K562 (cell line): ENCODE results near the gene OR2Y1. TPM values are rescaled to one million over a fixed set of nuclear protein-coding genes. Genes with fewer than 3 reads are reported as not detected.

Experiments
- ATAC-seq: fragments of 200-7000 bp; cut with Tn5 transposase; 3 replicates; pipeline ENCODE4 v1.9.1; 2020; ENCODE audit warnings: moderate library complexity
- BruUV-seq: library from RNA; stranded (reverse); fragments of 400-500 nt; replicated peaks from 2 replicates; lab custom pipeline; 2021; lab: Mats Ljungman, UMichigan
- CTCF ChIA-PET: fragments of 300-600 bp; formaldehyde crosslinking; extraction: SDS; loops from one replicate; lab custom pipeline; 2021; ENCODE audit warnings: low intra/inter-chr PET ratio; lab: Yijun Ruan, JAX
- POLR2A ChIA-PET: fragments of 300-600, 350-650 bp; sonication (Branson Sonifier 250); formaldehyde crosslinking; extraction: SDS; loops from one replicate; lab custom pipeline; 2021; ENCODE audit warnings: antibody characterized with exemption, inconsistent platforms; lab: Yijun Ruan, JAX
- DNase-seq, 4 experiments: peaks; one replicate each; pipeline versions ENCODE4 v3.0.0 to v3.0.0-alpha.2; 2011 to 2018; ENCODE audit warnings: low spot score in 3 of 4, mixed read lengths in 3 of 4; ENCODE audit errors: extremely low read depth in 1 of 4
- FAIRE-seq: peaks from 2 replicates; lab custom pipeline; 2011; peaks lifted over from hg19 to GRCh38; lab: Jason Lieb, UNC
- H2AFZ ChIP-seq: 2 replicates; pipeline ENCODE4 v1.6.0; 2011; ENCODE audit warnings: low read depth, low read length, control low read depth, inconsistent platforms
- H3K27ac ChIP-seq: fragments of 200-600 bp; 3 replicates; pipeline ENCODE4 v1.8.0; 2011; ENCODE audit warnings: low read depth, mild to moderate bottlenecking, control low read depth, inconsistent platforms, low read length, moderate library complexity, mixed read lengths; ENCODE audit errors: extremely low read depth
- H3K27me3 ChIP-seq, 2 experiments: fragments of 300-600 bp in 1 of 2; 2 replicates in 1 of 2; 3 replicates in 1 of 2; pipeline versions ENCODE4 v1.6.0 to v1.8.0; 2011; ENCODE audit warnings: inconsistent platforms in 2 of 2, low read length in 2 of 2, mild to moderate bottlenecking in 1 of 2, mixed read lengths in 1 of 2, moderate library complexity in 1 of 2; ENCODE audit not compliant: control insufficient read depth in 2 of 2, insufficient read depth in 2 of 2
- H3K36me3 ChIP-seq: fragments of 300-600 bp; 3 replicates; pipeline ENCODE4 v1.8.0; 2011; ENCODE audit warnings: mild to moderate bottlenecking, low read length, inconsistent platforms; ENCODE audit not compliant: control insufficient read depth, insufficient read depth
- H3K4me1 ChIP-seq, 2 experiments: fragments of 200-600 bp in 1 of 2; replicated peaks in 1 of 2; 2 replicates in 1 of 2; 3 replicates in 1 of 2; pipeline versions ENCODE4 v1.5.1 to v1.8.0; 2011; ENCODE audit warnings: inconsistent platforms in 2 of 2, low read length in 2 of 2, mild to moderate bottlenecking in 1 of 2, mixed read lengths in 1 of 2, moderate library complexity in 1 of 2; ENCODE audit not compliant: control insufficient read depth in 2 of 2, insufficient read depth in 2 of 2
- H3K4me2 ChIP-seq: 2 replicates; pipeline ENCODE4 v1.6.1; 2011; ENCODE audit warnings: low read length, control low read depth, inconsistent platforms, mixed read lengths; ENCODE audit not compliant: insufficient read depth
- H3K4me3 ChIP-seq: fragments of 200-600 bp; sonication (generic), shearing (Covaris generic); 2 replicates; pipeline ENCODE4 v1.5.1; 2016; ENCODE audit warnings: control low read depth, inconsistent platforms
- H3K79me2 ChIP-seq: fragments of 200-600 bp; 3 replicates; pipeline ENCODE4 v1.8.0; 2011; ENCODE audit warnings: low read length, inconsistent platforms; ENCODE audit not compliant: control insufficient read depth, insufficient read depth
- H3K9ac ChIP-seq, 2 experiments: 2 replicates each; pipeline versions ENCODE4 v1.6.0 to v1.6.1; 2011; ENCODE audit warnings: low read depth in 2 of 2, low read length in 2 of 2, control low read depth in 1 of 2, inconsistent platforms in 1 of 2, mild to moderate bottlenecking in 1 of 2, mixed read lengths in 1 of 2; ENCODE audit not compliant: insufficient read depth in 1 of 2
- H3K9me1 ChIP-seq: one replicate; pipeline ENCODE4 v1.6.0; 2011; ENCODE audit warnings: inconsistent platforms, mild to moderate bottlenecking, low read length, moderate library complexity; ENCODE audit not compliant: control insufficient read depth, insufficient read depth
- H3K9me3 ChIP-seq: replicated peaks from 2 replicates; pipeline ENCODE4 v1.5.1; 2011; ENCODE audit warnings: low read depth, low read length, inconsistent platforms; ENCODE audit not compliant: control insufficient read depth, insufficient read depth
- H4K20me1 ChIP-seq: replicated peaks from 2 replicates; pipeline ENCODE4 v1.6.1; 2011; ENCODE audit warnings: low read length, inconsistent platforms, mixed read lengths; ENCODE audit not compliant: control insufficient read depth, insufficient read depth
- ARHGAP35 ChIP-seq: fragments of 450-650 bp; IDR thresholded peaks from 2 replicates; pipeline ENCODE4 v1.6.1; 2018; ENCODE audit not compliant: partially characterized antibody
- BRCA1 ChIP-seq, 2 experiments: fragments of 450-650 bp in 1 of 2; sonication (generic) in 1 of 2; formaldehyde crosslinking in 1 of 2; IDR thresholded peaks; 2 replicates each; pipeline versions ENCODE4 v1.5.0 to v1.6.1; 2017 to 2020; ENCODE audit warnings: mild to moderate bottlenecking in 1 of 2, missing genetic modification reagents in 1 of 2
- CC2D1A ChIP-seq: fragments of 450-650 bp; IDR thresholded peaks from 2 replicates; pipeline ENCODE4 v1.6.1; 2017; ENCODE audit warnings: mild to moderate bottlenecking
- E2F1 ChIP-seq: sonication (generic); formaldehyde crosslinking; IDR thresholded peaks from 2 replicates; pipeline ENCODE4 v1.8.1; 2023; ENCODE audit warnings: mild to moderate bottlenecking, missing genetic modification reagents, moderate library complexity
- GATA2 ChIP-seq: sonication (generic); formaldehyde crosslinking; IDR thresholded peaks from 2 replicates; pipeline ENCODE4 v1.4.0; 2020; ENCODE audit warnings: mild to moderate bottlenecking, missing genetic modification reagents
- HDAC6 ChIP-seq: IDR thresholded peaks from 2 replicates; pipeline ENCODE4 v1.6.1; 2012; ENCODE audit warnings: low read depth, mild to moderate bottlenecking, control low read depth, inconsistent platforms, low read length, moderate library complexity
- HMG20B ChIP-seq: fragments of 250-450 bp; sonication (Bioruptor Pico); IDR thresholded peaks from 2 replicates; pipeline ENCODE4 v1.5.0; 2021; ENCODE audit warnings: mild to moderate bottlenecking
- MYNN ChIP-seq, 2 experiments: sonication (generic); formaldehyde crosslinking in 1 of 2; IDR thresholded peaks; 2 replicates each; pipeline versions ENCODE4 v1.5.0 to v1.6.1; 2016 to 2020; ENCODE audit warnings: antibody characterized with exemption in 1 of 2, missing genetic modification reagents in 1 of 2
- NFATC3 ChIP-seq: fragments of 450-650 bp; IDR thresholded peaks from 2 replicates; pipeline ENCODE4 v1.6.1; 2017; ENCODE audit warnings: mild to moderate bottlenecking
- NFYB ChIP-seq: IDR thresholded peaks from 2 replicates; pipeline ENCODE4 v1.6.1; 2011; ENCODE audit warnings: mild to moderate bottlenecking, moderate library complexity; ENCODE audit not compliant: insufficient read length; ENCODE audit errors: extremely low read depth
- POLR2G ChIP-seq: fragments of 200-400 bp; formaldehyde crosslinking; IDR thresholded peaks from 2 replicates; pipeline ENCODE4 v1.6.1; 2017; ENCODE audit warnings: low read depth, mild to moderate bottlenecking, antibody characterized with exemption, low read length, moderate library complexity
- PURB ChIP-seq: sonication (generic); formaldehyde crosslinking; IDR thresholded peaks from 2 replicates; pipeline ENCODE4 v1.9.0; 2021; ENCODE audit warnings: low read depth, mild to moderate bottlenecking, missing genetic modification reagents
- TRIM28 ChIP-seq: fragments of 450-650 bp; IDR thresholded peaks from 2 replicates; pipeline ENCODE4 v1.6.1; 2017
- ZFP36 ChIP-seq: fragments of 150-350 bp; IDR thresholded peaks from 2 replicates; pipeline ENCODE4 v1.6.1; 2018; ENCODE audit warnings: low read length, low read depth; ENCODE audit not compliant: partially characterized antibody
- ZSCAN29 ChIP-seq: fragments of 450-650 bp; IDR thresholded peaks from 2 replicates; pipeline ENCODE4 v1.6.1; 2017
- WGBS: fragments of 100-300 bp; shearing (Covaris generic); methylation state at CpG from one replicate; pipeline ENCODE4 v1.1.6; 2016; ENCODE audit warnings: low coverage, mixed read lengths; ENCODE audit not compliant: insufficient coverage; ENCODE audit errors: missing lambda C conversion rate; 5-methylcytosine and 5-hydroxymethylcytosine counted together
- in situ Hi-C: fragments of 300-500 bp; cut with MboI; formaldehyde crosslinking; loops from 4 replicates; pipeline ENCODE4 v1.15.0; 2018; ENCODE audit warnings: inconsistent platforms, mixed read lengths
- intact Hi-C: fragments of 100-400 bp; cut with micrococcal nuclease; formaldehyde crosslinking; loops from 2 replicates; pipeline ENCODE4 v1.14.2; 2022
- polyA plus RNA-seq, 8 experiments: library from polyadenylated mRNA; depleted of rRNA in 4 of 8; stranded (reverse) in 5 of 8; unstranded in 3 of 8; fragments of >200 nt; fragmentation: Nextera tagmentation in 2 of 8; fragmentation: Illumina TruSeq in 1 of 8; extraction: Ambion mirVana in 2 of 8; extraction: Trizol in 1 of 8; gene quantifications; 2 replicates each; pipeline versions ENCODE4 v1.2.1 to v1.2.3, GENCODE V29; 2011 to 2014; ENCODE audit warnings: inconsistent platforms in 1 of 8, missing spikeins in 1 of 8
- total RNA-seq, 7 experiments: library from RNA; depleted of rRNA in 6 of 7; stranded (reverse); fragments of >200 nt in 6 of 7; fragmentation: Illumina TruSeq in 2 of 7; extraction: Trizol in 2 of 7; gene quantifications; 2 replicates each; pipeline versions ENCODE4 v1.2.1 to v1.2.3, GENCODE V29; 2011 to 2021; ENCODE audit warnings: low replicate concordance in 1 of 7
- TF ChIP-seq, protein P1 (sequence below), 2 experiments: IDR thresholded peaks; 2 replicates each; pipeline ENCODE4 v1.6.1; 2011; ENCODE audit warnings: borderline replicate concordance in 1 of 2, control low read depth in 1 of 2, low read depth in 1 of 2, low read length in 1 of 2, mild to moderate bottlenecking in 1 of 2, mixed read lengths in 1 of 2, moderate library complexity in 1 of 2; ENCODE audit not compliant: insufficient read depth in 1 of 2, insufficient read length in 1 of 2, poor library complexity in 1 of 2, severe bottlenecking in 1 of 2; ENCODE audit errors: extremely low read depth in 1 of 2
- TF ChIP-seq, protein P2 (sequence below), 3 experiments: IDR thresholded peaks in 2 of 3; conservative IDR thresholded peaks in 1 of 3; 2 replicates each; pipeline ENCODE4 v1.5.1; 2011 to 2012; ENCODE audit warnings: low read length in 3 of 3, mild to moderate bottlenecking in 3 of 3, control low read depth in 2 of 3, improper control_type of control experiment in 1 of 3, inconsistent platforms in 1 of 3, low read depth in 1 of 3, mixed read lengths in 1 of 3, moderate library complexity in 1 of 3; ENCODE audit not compliant: insufficient read depth in 2 of 3

OR2Y1 gene
- total and polyA plus RNA-seq, 9 of the 15 experiments (the other 6 are each of a cell fraction or from before 2014, with no cell fraction given) = not detected

DNA sequence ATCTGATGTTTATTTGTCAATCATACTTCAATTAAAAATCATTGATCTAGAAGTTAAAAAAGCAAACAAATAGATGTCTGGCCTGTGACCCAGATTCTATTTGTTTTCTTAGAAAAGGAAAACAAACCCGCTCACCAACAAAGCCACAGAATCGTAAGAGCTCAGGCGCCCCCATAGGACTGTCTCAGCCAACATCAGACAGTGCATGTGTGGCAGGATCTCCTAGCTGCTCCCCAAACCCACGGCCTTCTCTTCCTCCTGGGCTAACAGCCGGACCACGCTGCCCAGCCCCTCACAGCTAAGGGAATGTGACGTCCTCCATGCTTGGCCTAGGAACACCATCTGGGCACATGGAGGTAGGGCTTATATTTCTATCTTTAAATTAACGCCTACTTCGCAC, 19.4 kb downstream of the OR2Y1 start:
- H3K4me2 ChIP-seq = no peak overlapping the region
- H3K4me1 ChIP-seq = no peaks in the 10 kb centered on the region; a peak in 1 of 5 replicates
- no TSS peak for BruUV-seq
- H3K36me3 ChIP-seq = no peaks in the 10 kb centered on the region
- intact Hi-C loops (no loop called here), in situ Hi-C loops (no loop called here)
- DNase-seq (no peak), ATAC-seq (peak; percentile 61; the same call in 2 of the 3 replicates), FAIRE-seq (no peak)
- POLR2A ChIA-PET = no interaction called here
- H3K4me3 ChIP-seq = no peak overlapping the region
- no peaks in the 10 kb centered on the region for H3K79me2 ChIP-seq
- peak overlapping the region; percentile 21; the same call in 1 of the 2 replicates for H2AFZ ChIP-seq
- CTCF ChIA-PET = interaction anchor here (0.6 kb wide), 1 partner anchor 1156 kb away, joined by 4 read pairs; no protein-coding TSS in a partner anchor
- 17% methylated on average over 9 of the region's 9 CpGs for WGBS
- peaks cover 16 to 22% of the 10 kb centered on the region in 2 experiments for H3K27me3 ChIP-seq
- H3K9me1 ChIP-seq = no peaks in the 10 kb centered on the region
- H3K27ac ChIP-seq = no peak overlapping the region
- H3K9me3 ChIP-seq = no peaks in the 10 kb centered on the region
- H4K20me1 ChIP-seq = no peaks in the 10 kb centered on the region
- H3K9ac ChIP-seq = no peak overlapping the region
- no peak for TF ChIP-seq GATA2 (CRISPR knock-in tag)
- TF ChIP-seq PURB = no peak
- no peak for TF ChIP-seq NFYB
- no peak for TF ChIP-seq TRIM28
- TF ChIP-seq MYNN (IDR thresholded peaks at IDR 0.05) = no peak
- TF ChIP-seq MYNN (CRISPR knock-in tag; IDR thresholded peaks at IDR 0.05) = no peak
- TF ChIP-seq, protein P1, sequence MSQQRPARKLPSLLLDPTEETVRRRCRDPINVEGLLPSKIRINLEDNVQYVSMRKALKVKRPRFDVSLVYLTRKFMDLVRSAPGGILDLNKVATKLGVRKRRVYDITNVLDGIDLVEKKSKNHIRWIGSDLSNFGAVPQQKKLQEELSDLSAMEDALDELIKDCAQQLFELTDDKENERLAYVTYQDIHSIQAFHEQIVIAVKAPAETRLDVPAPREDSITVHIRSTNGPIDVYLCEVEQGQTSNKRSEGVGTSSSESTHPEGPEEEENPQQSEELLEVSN (IDR thresholded peaks at IDR 0.05; ENCODE audit: borderline replicate concordance in 1 of 2, extremely low read depth in 1 of 2, insufficient read depth in 1 of 2, insufficient read length in 1 of 2, low read depth in 1 of 2, low read length in 1 of 2, poor library complexity in 1 of 2, severe bottlenecking in 1 of 2) = no peak
- TF ChIP-seq E2F1 = no peak
- no peak for TF ChIP-seq ZFP36
- TF ChIP-seq ZSCAN29 = no peak
- no peak for TF ChIP-seq HDAC6
- no peak for TF ChIP-seq POLR2G
- no peak for TF ChIP-seq CC2D1A
- no peak for TF ChIP-seq BRCA1 (IDR thresholded peaks at IDR 0.05)
- no peak for TF ChIP-seq BRCA1 (CRISPR knock-in tag; IDR thresholded peaks at IDR 0.05)
- TF ChIP-seq ARHGAP35 = no peak
- no peak for TF ChIP-seq NFATC3
- TF ChIP-seq, protein P2, sequence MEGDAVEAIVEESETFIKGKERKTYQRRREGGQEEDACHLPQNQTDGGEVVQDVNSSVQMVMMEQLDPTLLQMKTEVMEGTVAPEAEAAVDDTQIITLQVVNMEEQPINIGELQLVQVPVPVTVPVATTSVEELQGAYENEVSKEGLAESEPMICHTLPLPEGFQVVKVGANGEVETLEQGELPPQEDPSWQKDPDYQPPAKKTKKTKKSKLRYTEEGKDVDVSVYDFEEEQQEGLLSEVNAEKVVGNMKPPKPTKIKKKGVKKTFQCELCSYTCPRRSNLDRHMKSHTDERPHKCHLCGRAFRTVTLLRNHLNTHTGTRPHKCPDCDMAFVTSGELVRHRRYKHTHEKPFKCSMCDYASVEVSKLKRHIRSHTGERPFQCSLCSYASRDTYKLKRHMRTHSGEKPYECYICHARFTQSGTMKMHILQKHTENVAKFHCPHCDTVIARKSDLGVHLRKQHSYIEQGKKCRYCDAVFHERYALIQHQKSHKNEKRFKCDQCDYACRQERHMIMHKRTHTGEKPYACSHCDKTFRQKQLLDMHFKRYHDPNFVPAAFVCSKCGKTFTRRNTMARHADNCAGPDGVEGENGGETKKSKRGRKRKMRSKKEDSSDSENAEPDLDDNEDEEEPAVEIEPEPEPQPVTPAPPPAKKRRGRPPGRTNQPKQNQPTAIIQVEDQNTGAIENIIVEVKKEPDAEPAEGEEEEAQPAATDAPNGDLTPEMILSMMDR (IDR thresholded peaks at IDR 0.05 in 2 of 3, conservative IDR thresholded peaks at IDR 0.05 in 1 of 3; ENCODE audit: insufficient read depth in 2 of 3, low read depth in 1 of 3, low read length in 3 of 3) = no peak
- no peak for TF ChIP-seq HMG20B (CRISPR knock-in tag)
